Neuronal stem cell (in vitro differentiated cells): ENCODE results near the gene NEIL1.

Source experiments
- DNase-seq: peaks from one replicate; pipeline ENCODE4 v3.0.0-alpha.2; 2013; ENCODE audit warnings: low spot score
- H2AFZ ChIP-seq: one replicate; pipeline ENCODE4 v1.6.1; 2013; ENCODE audit warnings: mild to moderate bottlenecking, low read length, inconsistent platforms
- H2AK5ac ChIP-seq: 2 replicates; pipeline ENCODE4 v1.6.1; 2013; ENCODE audit warnings: low read depth, mild to moderate bottlenecking, inconsistent platforms, low read length, moderate library complexity, mixed read lengths
- H2BK120ac ChIP-seq: 2 replicates; pipeline ENCODE4 v1.6.1; 2013; ENCODE audit warnings: low read depth, mild to moderate bottlenecking, inconsistent platforms, low read length, moderate library complexity, mixed read lengths
- H2BK12ac ChIP-seq: one replicate; pipeline ENCODE4 v1.6.1; 2013; ENCODE audit warnings: low read length, inconsistent platforms
- H2BK15ac ChIP-seq: 2 replicates; pipeline ENCODE4 v1.6.1; 2013; ENCODE audit warnings: mild to moderate bottlenecking, low read length, inconsistent platforms, mixed read lengths
- H2BK5ac ChIP-seq: one replicate; pipeline ENCODE4 v1.6.1; 2013; ENCODE audit warnings: inconsistent platforms, mild to moderate bottlenecking, low read length, moderate library complexity
- H3K14ac ChIP-seq: one replicate; pipeline ENCODE4 v1.6.1; 2013; ENCODE audit warnings: low read length, inconsistent platforms
- H3K18ac ChIP-seq: 2 replicates; pipeline ENCODE4 v1.6.1; 2013; ENCODE audit warnings: low read length, inconsistent platforms
- H3K23ac ChIP-seq: 2 replicates; pipeline ENCODE4 v1.6.1; 2013; ENCODE audit warnings: low read depth, mild to moderate bottlenecking, mixed read lengths, low read length, inconsistent platforms; ENCODE audit not compliant: poor library complexity
- H3K27ac ChIP-seq: replicated peaks from 3 replicates; pipeline ENCODE4 v1.5.1; 2013; ENCODE audit warnings: low read length, inconsistent platforms
- H3K27me3 ChIP-seq, 3 experiments: 2 replicates each; pipeline ENCODE4 v1.6.1; 2013; ENCODE audit warnings: low read length in 3 of 3, mild to moderate bottlenecking in 2 of 3, inconsistent platforms in 1 of 3, low read depth in 1 of 3, mixed read lengths in 1 of 3, moderate library complexity in 1 of 3; ENCODE audit not compliant: control insufficient read depth in 3 of 3, insufficient read depth in 3 of 3
- H3K36me3 ChIP-seq, 2 donors: replicated peaks in 1 of 2; 2 replicates each; pipeline ENCODE4 v1.6.1; 2013; ENCODE audit warnings: low read length in 2 of 2; ENCODE audit not compliant: control insufficient read depth in 2 of 2, insufficient read depth in 2 of 2
- H3K4ac ChIP-seq: 2 replicates; pipeline ENCODE4 v1.6.1; 2013; ENCODE audit warnings: inconsistent platforms, mild to moderate bottlenecking, low read length, moderate library complexity
- H3K4me1 ChIP-seq, 2 donors: 1 replicate in 1 of 2; 2 replicates in 1 of 2; pipeline ENCODE4 v1.6.1; 2013; ENCODE audit warnings: low read length in 2 of 2, low read depth in 1 of 2; ENCODE audit not compliant: control insufficient read depth in 2 of 2, insufficient read depth in 1 of 2
- H3K4me2 ChIP-seq: one replicate; pipeline ENCODE4 v1.6.1; 2013; ENCODE audit warnings: mild to moderate bottlenecking, low read length, inconsistent platforms; ENCODE audit not compliant: insufficient read depth, poor library complexity, severe bottlenecking
- H3K4me3 ChIP-seq, 2 donors: 2 replicates each; pipeline ENCODE4 v1.5.1; 2013; ENCODE audit warnings: low read length in 2 of 2, mild to moderate bottlenecking in 2 of 2, inconsistent platforms in 1 of 2, moderate library complexity in 1 of 2
- H3K79me1 ChIP-seq: one replicate; pipeline ENCODE4 v1.6.1; 2013; ENCODE audit warnings: low read depth, mild to moderate bottlenecking, inconsistent platforms, low read length, moderate library complexity
- H3K9ac ChIP-seq: one replicate; pipeline ENCODE4 v1.6.1; 2013; ENCODE audit warnings: mild to moderate bottlenecking, low read depth, low read length, inconsistent platforms; ENCODE audit not compliant: poor library complexity
- H3K9me3 ChIP-seq, 2 donors: replicated peaks in 1 of 2; 2 replicates each; pipeline versions ENCODE3 to v1.6.1; 2013; ENCODE audit warnings: low read length in 2 of 2, mild to moderate bottlenecking in 2 of 2, inconsistent platforms in 1 of 2, low read depth in 1 of 2, mixed read lengths in 1 of 2, moderate library complexity in 1 of 2; ENCODE audit not compliant: control insufficient read depth in 2 of 2, insufficient read depth in 1 of 2
- H4K8ac ChIP-seq: one replicate; pipeline ENCODE4 v1.6.1; 2013; ENCODE audit warnings: low read depth, mild to moderate bottlenecking, inconsistent platforms, low read length, moderate library complexity
- H4K91ac ChIP-seq: one replicate; pipeline ENCODE4 v1.6.1; 2013; ENCODE audit warnings: low read length, low read depth, mild to moderate bottlenecking, inconsistent platforms; ENCODE audit not compliant: poor library complexity
- WGBS, 2 donors: extraction: QIAGEN DNeasy Blood & Tissue Kit; methylation state at CpG; one replicate each; pipeline ENCODE4 v1.1.7; 2013; ENCODE audit warnings: missing lambda C conversion rate in 2 of 2, mixed read lengths in 1 of 2; ENCODE audit not compliant: insufficient read length in 2 of 2, insufficient replicate concordance in 1 of 2; ENCODE audit errors: extremely low coverage in 2 of 2; 5-methylcytosine and 5-hydroxymethylcytosine counted together

The NEIL1 gene

DNA sequence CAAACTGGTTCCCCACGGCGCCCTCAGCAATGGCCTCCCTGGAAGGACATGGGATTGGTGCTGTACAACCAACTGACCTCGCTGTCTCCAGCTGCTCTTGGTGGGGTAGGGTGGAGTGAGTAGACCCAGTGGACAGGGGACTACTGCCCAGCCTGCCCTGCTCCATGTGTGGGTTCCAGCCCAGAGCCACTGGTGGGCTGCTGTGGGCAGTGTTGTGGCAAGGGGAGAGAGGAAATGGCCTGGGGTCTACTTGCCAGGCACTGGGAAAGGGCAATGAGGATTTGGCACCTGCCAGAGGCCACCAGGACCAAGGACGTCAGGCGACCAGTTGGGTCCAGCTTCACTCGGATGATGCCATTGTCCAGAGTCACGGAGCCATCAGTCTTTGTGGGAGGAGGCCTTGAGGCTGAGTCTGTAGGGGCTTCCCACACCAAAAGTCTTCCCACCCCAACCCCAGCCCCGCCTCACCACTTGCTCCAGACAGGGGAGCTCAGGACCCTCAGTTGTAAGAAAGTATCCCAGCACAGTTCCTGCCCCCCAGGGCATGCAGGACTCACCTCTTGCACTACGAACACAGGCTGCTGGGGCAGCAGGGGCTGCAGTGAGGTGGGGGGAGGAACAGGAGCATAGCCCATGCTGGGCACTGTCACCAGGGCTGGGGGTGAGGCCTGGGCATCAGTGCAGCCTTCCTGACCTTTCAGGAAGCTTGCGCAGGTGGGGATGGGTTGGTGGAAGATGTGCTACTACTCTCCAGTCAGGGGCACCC is 12.1 kb downstream of the NEIL1 start:
- no peak overlapping the region for H2BK120ac ChIP-seq
- no peak overlapping the region for H3K4me3 ChIP-seq
- H2BK5ac ChIP-seq = peak overlapping the region; percentile 66
- H3K14ac ChIP-seq = no peak overlapping the region
- no peak overlapping the region for H3K4me2 ChIP-seq
- no peak overlapping the region for H3K9ac ChIP-seq
- peak overlapping the region; percentile 43 for H4K8ac ChIP-seq
- peaks cover 0 to 2% of the 10 kb centered on the region in 2 donors for H3K9me3 ChIP-seq
- no peaks in the 10 kb centered on the region for H3K79me1 ChIP-seq
- H2AK5ac ChIP-seq = no peak overlapping the region
- H2BK15ac ChIP-seq = no peak overlapping the region
- H3K23ac ChIP-seq = no peak overlapping the region
- H3K27ac ChIP-seq = no peak overlapping the region
- WGBS, 2 donors = no CpG with 5 or more reads among the region's 10 CpGs
- no peak overlapping the region for H2AFZ ChIP-seq
- H2BK12ac ChIP-seq = no peak overlapping the region
- DNase-seq = no peak
- H3K4ac ChIP-seq = no peak overlapping the region
- H3K36me3 ChIP-seq = peaks cover 38 to 76% of the 10 kb centered on the region in 2 donors
- H4K91ac ChIP-seq = no peak overlapping the region
- H3K18ac ChIP-seq = no peak overlapping the region
- no peaks in the 10 kb centered on the region for H3K4me1 ChIP-seq
- H3K27me3 ChIP-seq = no peaks in the 10 kb centered on the region

DNA sequence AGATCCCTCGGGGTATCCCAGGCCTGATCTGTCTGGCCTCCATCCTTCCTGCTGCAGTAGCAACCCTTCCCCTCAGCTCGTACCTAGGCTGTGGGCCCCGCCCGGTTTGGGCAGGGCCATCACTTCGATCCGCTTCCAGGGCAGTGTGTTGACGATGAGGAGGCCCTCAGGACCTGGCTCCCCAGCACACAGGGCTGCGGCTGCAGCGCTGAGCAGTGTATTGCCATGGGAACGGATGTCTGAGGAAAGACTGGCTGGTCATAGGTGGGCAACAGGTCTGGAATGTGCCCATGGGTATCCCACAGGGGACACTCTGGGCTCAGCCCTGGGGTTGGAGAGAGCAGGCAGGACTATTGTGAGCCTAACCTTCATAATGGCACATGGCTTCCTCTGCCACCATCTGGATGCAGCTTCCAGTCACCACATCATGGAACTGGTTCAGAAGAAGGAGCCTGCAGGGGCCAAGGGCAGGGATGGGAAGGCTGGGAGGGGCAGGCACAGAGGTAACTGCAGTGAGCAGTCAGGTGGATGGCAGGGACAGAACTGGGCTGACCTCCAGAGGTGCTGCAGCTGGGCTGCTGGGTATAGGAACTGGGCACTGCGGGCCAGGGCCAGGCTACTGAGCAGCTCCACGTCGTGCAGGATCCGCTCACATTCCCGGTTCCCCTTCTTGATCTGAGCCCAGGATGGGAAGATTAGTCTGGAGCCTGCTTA is 12.9 kb downstream of the NEIL1 start:
- peaks cover 38 to 81% of the 10 kb centered on the region in 2 donors for H3K36me3 ChIP-seq
- H3K4ac ChIP-seq = no peak overlapping the region
- WGBS, 2 donors = no CpG with 5 or more reads among the region's 15 CpGs
- H3K27ac ChIP-seq = no peak overlapping the region
- no peak overlapping the region for H2AK5ac ChIP-seq
- H3K14ac ChIP-seq = no peak overlapping the region
- peaks cover 0 to 2% of the 10 kb centered on the region in 2 donors for H3K9me3 ChIP-seq
- no peak overlapping the region for H3K9ac ChIP-seq
- H3K27me3 ChIP-seq = no peaks in the 10 kb centered on the region
- no peak overlapping the region for H2BK12ac ChIP-seq
- H3K79me1 ChIP-seq = no peaks in the 10 kb centered on the region
- H3K4me1 ChIP-seq = no peaks in the 10 kb centered on the region
- H2AFZ ChIP-seq = no peak overlapping the region
- H3K4me3 ChIP-seq = no peak overlapping the region
- no peak overlapping the region for H4K91ac ChIP-seq
- no peak overlapping the region for H2BK120ac ChIP-seq
- no peak overlapping the region for H2BK15ac ChIP-seq
- no peak for DNase-seq
- no peak overlapping the region for H3K18ac ChIP-seq
- peak overlapping the region; percentile 48 for H2BK5ac ChIP-seq
- H3K23ac ChIP-seq = no peak overlapping the region
- H3K4me2 ChIP-seq = no peak overlapping the region
- H4K8ac ChIP-seq = no peak overlapping the region

DNA sequence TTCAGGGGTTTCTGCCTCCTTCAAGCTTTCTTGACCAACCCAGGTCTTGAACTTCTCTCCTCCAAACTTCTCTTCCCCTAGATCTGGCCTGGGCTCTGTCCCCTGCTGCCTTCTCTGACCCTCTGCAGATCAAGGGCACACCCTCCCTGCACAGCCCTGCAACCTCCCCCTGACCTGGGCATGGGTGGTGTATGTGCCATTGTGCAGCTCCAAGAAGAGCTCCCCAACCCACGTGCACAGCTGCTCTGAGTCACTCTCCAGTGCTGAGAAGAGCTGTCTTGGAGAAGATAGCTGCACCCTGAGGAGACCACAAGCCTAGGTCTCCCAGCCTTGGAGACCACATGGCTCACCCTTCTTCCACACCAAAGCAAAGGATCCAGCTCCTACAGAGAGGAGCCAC is 13.6 kb downstream of the NEIL1 start:
- no peak for DNase-seq
- Histone ChIP-seq H2BK12ac (no peak overlapping the region), H3K4me3 (no peak overlapping the region), H3K14ac (no peak overlapping the region), H3K4ac (no peak overlapping the region), H3K36me3 (peaks cover 40 to 87% of the 10 kb centered on the region in 2 donors), H2BK120ac (no peak overlapping the region), H2AK5ac (no peak overlapping the region), H2AFZ (no peak overlapping the region), H3K4me2 (no peak overlapping the region), H3K27me3 (no peaks in the 10 kb centered on the region), H2BK5ac (no peak overlapping the region), H4K8ac (no peak overlapping the region), H3K27ac (no peak overlapping the region), H3K79me1 (no peaks in the 10 kb centered on the region), H3K18ac (no peak overlapping the region), H2BK15ac (no peak overlapping the region), H4K91ac (no peak overlapping the region), H3K9me3 (peaks cover 0 to 2% of the 10 kb centered on the region in 2 donors), H3K9ac (no peak overlapping the region), H3K23ac (no peak overlapping the region), H3K4me1 (no peaks in the 10 kb centered on the region)
- no CpG with 5 or more reads among the region's 1 CpG for WGBS, 2 donors

DNA sequence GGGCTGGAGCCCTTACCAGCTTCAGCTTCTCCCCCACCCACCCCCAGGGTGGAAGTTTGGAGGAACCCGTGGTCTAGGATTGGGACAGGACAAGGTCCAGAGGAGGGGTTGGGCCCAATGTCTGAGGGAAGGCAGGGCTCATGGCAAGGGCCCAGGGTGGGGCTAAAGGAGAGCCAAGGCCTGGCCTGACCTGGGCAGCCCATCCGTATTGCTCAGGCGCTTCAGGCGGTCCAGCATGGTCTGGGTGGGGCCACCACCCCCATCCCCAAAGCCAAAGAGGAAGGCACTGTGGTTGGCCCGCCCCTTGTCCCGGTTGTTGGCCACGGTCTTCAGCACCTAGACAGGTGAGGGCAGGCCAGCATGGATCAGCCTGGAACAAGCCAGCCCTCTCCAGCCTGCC is 14.0 kb downstream of the NEIL1 start:
- peaks cover 0 to 2% of the 10 kb centered on the region in 2 donors for H3K9me3 ChIP-seq
- no peak overlapping the region for H2AFZ ChIP-seq
- H3K9ac ChIP-seq = peak overlapping the region; percentile 81
- H4K8ac ChIP-seq = no peak overlapping the region
- H2BK120ac ChIP-seq = no peak overlapping the region
- H2BK15ac ChIP-seq = no peak overlapping the region
- WGBS, 2 donors = no CpG with 5 or more reads among the region's 7 CpGs
- H4K91ac ChIP-seq = no peak overlapping the region
- H3K23ac ChIP-seq = no peak overlapping the region
- H3K27ac ChIP-seq = no peak overlapping the region
- no peaks in the 10 kb centered on the region for H3K27me3 ChIP-seq
- no peak overlapping the region for H2BK5ac ChIP-seq
- no peak overlapping the region for H2BK12ac ChIP-seq
- no peak overlapping the region for H3K4ac ChIP-seq
- no peak for DNase-seq
- peaks cover 40 to 89% of the 10 kb centered on the region in 2 donors for H3K36me3 ChIP-seq
- no peak overlapping the region for H3K14ac ChIP-seq
- no peaks in the 10 kb centered on the region for H3K79me1 ChIP-seq
- no peak overlapping the region for H3K18ac ChIP-seq
- H3K4me3 ChIP-seq = no peak overlapping the region
- no peaks in the 10 kb centered on the region for H3K4me1 ChIP-seq
- H3K4me2 ChIP-seq = no peak overlapping the region
- H2AK5ac ChIP-seq = no peak overlapping the region
